Forelimb muscle (tissue), 1 donor: ENCODE results near the gene OR5AC2. TPM values are rescaled to one million over a fixed set of nuclear protein-coding genes. Genes with fewer than 3 reads are reported as not detected.

Source experiments
- polyA plus RNA-seq: library from polyadenylated mRNA; unstranded; fragments of 120-200 nt; gene quantifications from one replicate; pipeline ENCODE4 v1.2.1, GENCODE V29; 2013; ENCODE audit not compliant: insufficient read length

The OR5AC2 gene
- polyA plus RNA-seq, 1 donor: not detected

Other genes with a start within 250 kb of the OR5AC2 start
- gene RIOX2, start 114.7 kb upstream of the OR5AC2 start, polyA plus RNA-seq: 38.2 TPM
- not detected for gene GABRR3, start 51.9 kb upstream of the OR5AC2 start, polyA plus RNA-seq
- gene OR5H1, start 43.5 kb downstream of the OR5AC2 start, polyA plus RNA-seq: 0.03 TPM
- gene OR5H14, start 60.3 kb downstream of the OR5AC2 start, polyA plus RNA-seq: not detected
- not detected for gene OR5H15, start 79.5 kb downstream of the OR5AC2 start, polyA plus RNA-seq
- not detected for gene OR5H6, start 177.1 kb downstream of the OR5AC2 start, polyA plus RNA-seq
- gene OR5H2, start 195.3 kb downstream of the OR5AC2 start, polyA plus RNA-seq: not detected